ENCODE data around the gene MYOF. TPM values are rescaled to one million over a fixed set of nuclear protein-coding genes. Genes with fewer than 3 reads are reported as not detected.
"Not testable (repeated sequence)": the region's sequence is repeated elsewhere in the genome, so short reads cannot be mapped to it uniquely, and the experiment has no call there.

The MYOF gene
- total and polyA plus RNA-seq, 9 of the 15 experiments (the other 6 are each of a cell fraction or from before 2014, with no cell fraction given) = 0.06 to 0.27 TPM; not detected in 7

DNA sequence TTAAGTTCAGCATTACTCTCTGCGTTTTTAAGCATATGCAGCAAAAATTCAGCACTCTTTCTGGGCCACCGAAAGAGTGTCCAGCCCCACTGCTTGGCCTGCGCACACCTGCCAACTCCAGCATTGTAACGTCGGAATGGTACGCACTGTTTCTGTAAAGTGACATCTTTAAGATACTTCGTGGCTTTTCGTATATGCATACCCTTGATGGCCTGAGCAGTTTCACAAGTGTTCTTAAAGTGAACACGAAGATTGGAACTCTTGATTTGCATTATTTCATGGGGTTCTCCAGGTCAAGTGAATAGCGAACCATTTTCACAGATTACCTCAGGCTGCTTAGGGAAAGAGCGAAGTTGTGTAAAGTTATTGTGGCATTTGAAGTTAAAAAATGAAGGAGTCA is 197.9 kb downstream of the MYOF start:
- POLR2A ChIA-PET = not testable (repeated sequence)

GRCh38 chr10:93281367-93281720 is 200.8 kb downstream of the MYOF start:
- Histone ChIP-seq H2AFZ (ENCODE audit: low read depth, low read length) (no peak overlapping the region), H3K79me2 (ENCODE audit: control insufficient read depth, insufficient read depth, low read length) (no peaks in the 10 kb centered on the region), H3K4me3 (no peak overlapping the region), H3K4me1 (replicated peaks in 1 of 2; ENCODE audit: control insufficient read depth in 2 of 2, insufficient read depth in 2 of 2, low read length in 2 of 2) (no peaks in the 10 kb centered on the region), H4K20me1 (replicated peaks; ENCODE audit: control insufficient read depth, insufficient read depth, low read length) (no peaks in the 10 kb centered on the region), H3K27me3 (ENCODE audit: control insufficient read depth in 2 of 2, insufficient read depth in 2 of 2, low read length in 2 of 2) (peaks cover 0 to 28% of the 10 kb centered on the region in 2 experiments; a peak in 3 of 5 replicates), H3K9ac (ENCODE audit: insufficient read depth in 1 of 2, low read depth in 2 of 2, low read length in 2 of 2) (no peak overlapping the region), H3K9me1 (ENCODE audit: control insufficient read depth, insufficient read depth, low read length) (no peaks in the 10 kb centered on the region), H3K4me2 (ENCODE audit: insufficient read depth, low read length) (no peak overlapping the region), H3K9me3 (replicated peaks; ENCODE audit: control insufficient read depth, insufficient read depth, low read depth, low read length) (no peaks in the 10 kb centered on the region), H3K27ac (ENCODE audit: extremely low read depth, low read depth, low read length) (no peak overlapping the region), H3K36me3 (ENCODE audit: control insufficient read depth, insufficient read depth, low read length) (no peaks in the 10 kb centered on the region)
- BruUV-seq (replicated peaks) = no TSS peak
- intact Hi-C loops (cut with micrococcal nuclease) (loop anchor here (10.0 kb wide), 2 partner anchors 167 to 397 kb away; no protein-coding TSS in a partner anchor), in situ Hi-C loops (cut with MboI) (no loop called here)
- DNase-seq (ENCODE audit: extremely low read depth in 1 of 4, low spot score in 3 of 4) (no peak), ATAC-seq (no peak), FAIRE-seq (no peak)
- 7% methylated on average over 3 of the region's 3 CpGs for WGBS (ENCODE audit: insufficient coverage, low coverage, missing lambda C conversion rate)
- CTCF ChIA-PET (ENCODE audit: low intra/inter-chr PET ratio) = no interaction called here
- POLR2A ChIA-PET = interaction anchor here (0.7 kb wide), 1 partner anchor 316 kb away, joined by 3 read pairs; no protein-coding TSS in a partner anchor
- TF ChIP-seq TCF7 (IDR thresholded peaks at IDR 0.05; ENCODE audit: borderline replicate concordance) = no peak
- no peak for TF ChIP-seq TARDBP (IDR thresholded peaks at IDR 0.05)
- no peak for TF ChIP-seq DMBX1 (CRISPR knock-in tag; IDR thresholded peaks at IDR 0.05; ENCODE audit: borderline replicate concordance)
- TF ChIP-seq BMI1 (IDR thresholded peaks at IDR 0.05; ENCODE audit: low read length) = no peak
- TF ChIP-seq, protein P1, sequence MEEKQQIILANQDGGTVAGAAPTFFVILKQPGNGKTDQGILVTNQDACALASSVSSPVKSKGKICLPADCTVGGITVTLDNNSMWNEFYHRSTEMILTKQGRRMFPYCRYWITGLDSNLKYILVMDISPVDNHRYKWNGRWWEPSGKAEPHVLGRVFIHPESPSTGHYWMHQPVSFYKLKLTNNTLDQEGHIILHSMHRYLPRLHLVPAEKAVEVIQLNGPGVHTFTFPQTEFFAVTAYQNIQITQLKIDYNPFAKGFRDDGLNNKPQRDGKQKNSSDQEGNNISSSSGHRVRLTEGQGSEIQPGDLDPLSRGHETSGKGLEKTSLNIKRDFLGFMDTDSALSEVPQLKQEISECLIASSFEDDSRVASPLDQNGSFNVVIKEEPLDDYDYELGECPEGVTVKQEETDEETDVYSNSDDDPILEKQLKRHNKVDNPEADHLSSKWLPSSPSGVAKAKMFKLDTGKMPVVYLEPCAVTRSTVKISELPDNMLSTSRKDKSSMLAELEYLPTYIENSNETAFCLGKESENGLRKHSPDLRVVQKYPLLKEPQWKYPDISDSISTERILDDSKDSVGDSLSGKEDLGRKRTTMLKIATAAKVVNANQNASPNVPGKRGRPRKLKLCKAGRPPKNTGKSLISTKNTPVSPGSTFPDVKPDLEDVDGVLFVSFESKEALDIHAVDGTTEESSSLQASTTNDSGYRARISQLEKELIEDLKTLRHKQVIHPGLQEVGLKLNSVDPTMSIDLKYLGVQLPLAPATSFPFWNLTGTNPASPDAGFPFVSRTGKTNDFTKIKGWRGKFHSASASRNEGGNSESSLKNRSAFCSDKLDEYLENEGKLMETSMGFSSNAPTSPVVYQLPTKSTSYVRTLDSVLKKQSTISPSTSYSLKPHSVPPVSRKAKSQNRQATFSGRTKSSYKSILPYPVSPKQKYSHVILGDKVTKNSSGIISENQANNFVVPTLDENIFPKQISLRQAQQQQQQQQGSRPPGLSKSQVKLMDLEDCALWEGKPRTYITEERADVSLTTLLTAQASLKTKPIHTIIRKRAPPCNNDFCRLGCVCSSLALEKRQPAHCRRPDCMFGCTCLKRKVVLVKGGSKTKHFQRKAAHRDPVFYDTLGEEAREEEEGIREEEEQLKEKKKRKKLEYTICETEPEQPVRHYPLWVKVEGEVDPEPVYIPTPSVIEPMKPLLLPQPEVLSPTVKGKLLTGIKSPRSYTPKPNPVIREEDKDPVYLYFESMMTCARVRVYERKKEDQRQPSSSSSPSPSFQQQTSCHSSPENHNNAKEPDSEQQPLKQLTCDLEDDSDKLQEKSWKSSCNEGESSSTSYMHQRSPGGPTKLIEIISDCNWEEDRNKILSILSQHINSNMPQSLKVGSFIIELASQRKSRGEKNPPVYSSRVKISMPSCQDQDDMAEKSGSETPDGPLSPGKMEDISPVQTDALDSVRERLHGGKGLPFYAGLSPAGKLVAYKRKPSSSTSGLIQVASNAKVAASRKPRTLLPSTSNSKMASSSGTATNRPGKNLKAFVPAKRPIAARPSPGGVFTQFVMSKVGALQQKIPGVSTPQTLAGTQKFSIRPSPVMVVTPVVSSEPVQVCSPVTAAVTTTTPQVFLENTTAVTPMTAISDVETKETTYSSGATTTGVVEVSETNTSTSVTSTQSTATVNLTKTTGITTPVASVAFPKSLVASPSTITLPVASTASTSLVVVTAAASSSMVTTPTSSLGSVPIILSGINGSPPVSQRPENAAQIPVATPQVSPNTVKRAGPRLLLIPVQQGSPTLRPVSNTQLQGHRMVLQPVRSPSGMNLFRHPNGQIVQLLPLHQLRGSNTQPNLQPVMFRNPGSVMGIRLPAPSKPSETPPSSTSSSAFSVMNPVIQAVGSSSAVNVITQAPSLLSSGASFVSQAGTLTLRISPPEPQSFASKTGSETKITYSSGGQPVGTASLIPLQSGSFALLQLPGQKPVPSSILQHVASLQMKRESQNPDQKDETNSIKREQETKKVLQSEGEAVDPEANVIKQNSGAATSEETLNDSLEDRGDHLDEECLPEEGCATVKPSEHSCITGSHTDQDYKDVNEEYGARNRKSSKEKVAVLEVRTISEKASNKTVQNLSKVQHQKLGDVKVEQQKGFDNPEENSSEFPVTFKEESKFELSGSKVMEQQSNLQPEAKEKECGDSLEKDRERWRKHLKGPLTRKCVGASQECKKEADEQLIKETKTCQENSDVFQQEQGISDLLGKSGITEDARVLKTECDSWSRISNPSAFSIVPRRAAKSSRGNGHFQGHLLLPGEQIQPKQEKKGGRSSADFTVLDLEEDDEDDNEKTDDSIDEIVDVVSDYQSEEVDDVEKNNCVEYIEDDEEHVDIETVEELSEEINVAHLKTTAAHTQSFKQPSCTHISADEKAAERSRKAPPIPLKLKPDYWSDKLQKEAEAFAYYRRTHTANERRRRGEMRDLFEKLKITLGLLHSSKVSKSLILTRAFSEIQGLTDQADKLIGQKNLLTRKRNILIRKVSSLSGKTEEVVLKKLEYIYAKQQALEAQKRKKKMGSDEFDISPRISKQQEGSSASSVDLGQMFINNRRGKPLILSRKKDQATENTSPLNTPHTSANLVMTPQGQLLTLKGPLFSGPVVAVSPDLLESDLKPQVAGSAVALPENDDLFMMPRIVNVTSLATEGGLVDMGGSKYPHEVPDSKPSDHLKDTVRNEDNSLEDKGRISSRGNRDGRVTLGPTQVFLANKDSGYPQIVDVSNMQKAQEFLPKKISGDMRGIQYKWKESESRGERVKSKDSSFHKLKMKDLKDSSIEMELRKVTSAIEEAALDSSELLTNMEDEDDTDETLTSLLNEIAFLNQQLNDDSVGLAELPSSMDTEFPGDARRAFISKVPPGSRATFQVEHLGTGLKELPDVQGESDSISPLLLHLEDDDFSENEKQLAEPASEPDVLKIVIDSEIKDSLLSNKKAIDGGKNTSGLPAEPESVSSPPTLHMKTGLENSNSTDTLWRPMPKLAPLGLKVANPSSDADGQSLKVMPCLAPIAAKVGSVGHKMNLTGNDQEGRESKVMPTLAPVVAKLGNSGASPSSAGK (IDR thresholded peaks at IDR 0.05) = no peak

More for the DNA sequence above, 197.9 kb downstream of the MYOF start:
- H3K9ac ChIP-seq (ENCODE audit: insufficient read depth in 1 of 2, low read depth in 2 of 2, low read length in 2 of 2); in situ Hi-C loops (cut with MboI); FAIRE-seq; ATAC-seq; H3K4me1 ChIP-seq (replicated peaks in 1 of 2; ENCODE audit: control insufficient read depth in 2 of 2, insufficient read depth in 2 of 2, low read length in 2 of 2); H4K20me1 ChIP-seq (replicated peaks; ENCODE audit: control insufficient read depth, insufficient read depth, low read length); H2AFZ ChIP-seq (ENCODE audit: low read depth, low read length); DNase-seq (ENCODE audit: extremely low read depth in 1 of 4, low spot score in 3 of 4); H3K4me2 ChIP-seq (ENCODE audit: insufficient read depth, low read length); BruUV-seq (replicated peaks); H3K9me3 ChIP-seq (replicated peaks; ENCODE audit: control insufficient read depth, insufficient read depth, low read depth, low read length); H3K4me3 ChIP-seq; H3K36me3 ChIP-seq (ENCODE audit: control insufficient read depth, insufficient read depth, low read length); H3K79me2 ChIP-seq (ENCODE audit: control insufficient read depth, insufficient read depth, low read length); H3K9me1 ChIP-seq (ENCODE audit: control insufficient read depth, insufficient read depth, low read length); H3K27ac ChIP-seq (ENCODE audit: extremely low read depth, low read depth, low read length); CTCF ChIA-PET (ENCODE audit: low intra/inter-chr PET ratio): not testable (repeated sequence)
- peaks cover 2 to 32% of the 10 kb centered on the region in 2 experiments; a peak in 4 of 5 replicates for H3K27me3 ChIP-seq (ENCODE audit: control insufficient read depth in 2 of 2, insufficient read depth in 2 of 2, low read length in 2 of 2)
- intact Hi-C loops (cut with micrococcal nuclease) = loop anchor here (10.0 kb wide), 2 partner anchors 169 to 399 kb away; no protein-coding TSS in a partner anchor
- WGBS (ENCODE audit: insufficient coverage, low coverage, missing lambda C conversion rate) = 10% methylated on average over 5 of the region's 11 CpGs

Measured in K562 (cell line).